Panc1 (cell line): Measurements from ENCODE around the gene LAMA5.
A peak's percentile ranks its signal among the peaks of the same experiment; 100 is the strongest.

Source experiments
- SIN3A ChIP-seq: IDR thresholded peaks from 2 replicates; pipeline ENCODE4 v1.6.1; 2012; ENCODE audit warnings: low read depth, mild to moderate bottlenecking, low read length, moderate library complexity, borderline replicate concordance; ENCODE audit not compliant: insufficient read depth
- TF ChIP-seq, protein P1 (sequence below): fragments of 450-650 bp; IDR thresholded peaks from 2 replicates; pipeline ENCODE4 v1.5.1; 2017; ENCODE audit warnings: mild to moderate bottlenecking

DNA sequence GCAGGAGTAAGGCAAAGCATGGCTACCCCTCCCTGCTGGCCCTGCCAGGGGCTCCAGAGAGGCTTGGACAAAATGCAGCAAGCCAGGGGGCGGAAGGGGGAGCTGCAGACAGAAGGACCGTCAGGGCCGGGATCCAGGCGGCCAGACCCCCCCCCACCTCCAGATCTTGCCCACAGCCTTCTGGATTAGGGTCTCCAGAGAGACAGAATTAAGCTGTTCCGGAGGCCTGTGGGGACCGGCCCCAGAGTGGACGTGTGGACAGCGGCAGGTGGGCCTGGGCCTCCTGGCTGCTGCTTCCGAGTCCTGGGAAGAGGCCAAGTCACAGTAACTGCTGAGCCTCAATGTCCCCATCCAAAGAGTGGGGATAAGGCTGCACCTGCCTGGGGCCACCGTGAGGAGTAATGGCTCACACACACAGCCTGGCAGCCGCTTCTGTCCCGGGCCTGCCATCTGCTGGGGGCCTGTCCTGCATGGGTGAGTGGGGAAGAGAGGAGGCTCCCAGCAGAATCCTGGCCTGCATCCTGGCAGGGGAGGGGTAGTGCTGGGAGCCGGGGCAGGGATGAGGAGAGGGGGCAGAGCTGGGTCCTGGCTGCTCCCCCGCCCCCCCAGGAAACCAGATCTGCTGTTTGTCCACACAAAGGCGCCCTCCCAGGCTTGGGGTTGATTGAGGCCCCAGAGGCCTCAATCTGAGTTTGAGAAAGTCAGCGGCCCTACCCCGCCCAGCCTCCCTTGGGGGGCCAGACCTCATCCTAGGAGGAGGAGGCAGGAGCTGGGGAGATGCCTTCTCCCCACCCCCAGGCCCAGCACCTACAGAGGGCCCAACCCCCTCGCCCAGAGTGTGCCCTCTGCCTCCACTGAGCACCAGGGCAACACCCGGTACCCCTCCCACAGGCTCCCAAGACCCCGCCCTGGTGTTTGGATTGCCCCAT, 3.9 kb downstream of the LAMA5 start:
- TF ChIP-seq, protein P1, sequence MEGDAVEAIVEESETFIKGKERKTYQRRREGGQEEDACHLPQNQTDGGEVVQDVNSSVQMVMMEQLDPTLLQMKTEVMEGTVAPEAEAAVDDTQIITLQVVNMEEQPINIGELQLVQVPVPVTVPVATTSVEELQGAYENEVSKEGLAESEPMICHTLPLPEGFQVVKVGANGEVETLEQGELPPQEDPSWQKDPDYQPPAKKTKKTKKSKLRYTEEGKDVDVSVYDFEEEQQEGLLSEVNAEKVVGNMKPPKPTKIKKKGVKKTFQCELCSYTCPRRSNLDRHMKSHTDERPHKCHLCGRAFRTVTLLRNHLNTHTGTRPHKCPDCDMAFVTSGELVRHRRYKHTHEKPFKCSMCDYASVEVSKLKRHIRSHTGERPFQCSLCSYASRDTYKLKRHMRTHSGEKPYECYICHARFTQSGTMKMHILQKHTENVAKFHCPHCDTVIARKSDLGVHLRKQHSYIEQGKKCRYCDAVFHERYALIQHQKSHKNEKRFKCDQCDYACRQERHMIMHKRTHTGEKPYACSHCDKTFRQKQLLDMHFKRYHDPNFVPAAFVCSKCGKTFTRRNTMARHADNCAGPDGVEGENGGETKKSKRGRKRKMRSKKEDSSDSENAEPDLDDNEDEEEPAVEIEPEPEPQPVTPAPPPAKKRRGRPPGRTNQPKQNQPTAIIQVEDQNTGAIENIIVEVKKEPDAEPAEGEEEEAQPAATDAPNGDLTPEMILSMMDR: no peak; the same call in 1 of the 2 replicates
- TF ChIP-seq SIN3A: 0 out of 2 replicates have a peak, but pooled peaks have one; percentile 15
